Measurements from ENCODE around the gene INTS3.
A peak's percentile ranks its signal among the peaks of the same experiment; 100 is the strongest.

INTS3 gene

GRCh38 chr1:153678519-153679336, 49.1 kb upstream of the INTS3 start, which contains the start of gene NPR1:
TSS of gene NPR1 (plus strand) at chr1:153678688. CDS start at chr1:153679109, 421 bp downstream.
- peak within 1 kb of the TSS; percentile 42 for H3K4me3 ChIP-seq (ENCODE audit: low read depth, low read length)
- CTCF ChIA-PET = interaction anchor here (0.6 to 6.0 kb wide), 20 partner anchors 19 to 307 kb away, joined by 3 to 55 read pairs (median 4); partner anchors contain the start of genes CREB3L4, INTS3 and RAB13
- POLR2A ChIA-PET = interaction anchor here (1.3 kb wide), 2 partner anchors 49 to 311 kb away, joined by 5 read pairs; partner anchors contain the start of genes INTS3 and RPS27
- no peaks in the 10 kb centered on the region for H3K36me3 ChIP-seq (ENCODE audit: control insufficient read depth in 2 of 2, insufficient read depth in 1 of 2, low read length in 2 of 2)
- H3K27ac ChIP-seq (ENCODE audit: extremely low read depth, low read depth, low read length) = no peak within 1 kb of the TSS; the same call in 1 of the 2 replicates
- H3K9me3 ChIP-seq (ENCODE audit: control insufficient read depth, insufficient read depth, low read depth, low read length) = no peaks in the 10 kb centered on the region
- H3K4me1 ChIP-seq (ENCODE audit: control insufficient read depth, insufficient read depth, low read length) = no peaks in the 10 kb centered on the region; the same call in 1 of the 2 replicates
- no peak for TF ChIP-seq ZNF37A (tag by site-specific recombination; IDR thresholded peaks at IDR 0.05)
- TF ChIP-seq ZNF791 (tag by site-specific recombination; IDR thresholded peaks at IDR 0.05) = no peak
- TF ChIP-seq FEZF1 (tag by site-specific recombination; IDR thresholded peaks at IDR 0.05) = no peak
- TF ChIP-seq ZNF175 (tag by site-specific recombination; IDR thresholded peaks at IDR 0.05) = no peak
- peak; percentile 94 for TF ChIP-seq GLIS2 (tag by site-specific recombination; IDR thresholded peaks at IDR 0.05)
- peak; percentile 78 for TF ChIP-seq ZBTB48 (tag by site-specific recombination; IDR thresholded peaks at IDR 0.05)
- no peak for TF ChIP-seq ZNF146 (tag by site-specific recombination; IDR thresholded peaks at IDR 0.05)
- no peak for TF ChIP-seq ZNF48 (tag by site-specific recombination; IDR thresholded peaks at IDR 0.05)
- no peak for TF ChIP-seq ZBTB49 (tag by site-specific recombination; IDR thresholded peaks at IDR 0.05; ENCODE audit: low read depth)
- TF ChIP-seq ZNF654 (tag by site-specific recombination; IDR thresholded peaks at IDR 0.05; ENCODE audit: low read depth) = no peak
- TF ChIP-seq CTCF (tag by site-specific recombination; IDR thresholded peaks at IDR 0.05) = peak; percentile 85
- no peak for TF ChIP-seq ZNF830 (tag by site-specific recombination; IDR thresholded peaks at IDR 0.05; ENCODE audit: low read depth)
- no peak; the same call in none of the 2 replicates for TF ChIP-seq SP3 (tag by site-specific recombination; IDR thresholded peaks at IDR 0.05)
- peak; percentile 71; the same call in 1 of the 2 replicates for TF ChIP-seq ZSCAN23 (tag by site-specific recombination; IDR thresholded peaks at IDR 0.05)
- TF ChIP-seq ZNF266 (tag by site-specific recombination; IDR thresholded peaks at IDR 0.05; ENCODE audit: low read depth) = no peak
- no peak for TF ChIP-seq ZNF776 (tag by site-specific recombination; IDR thresholded peaks at IDR 0.05; ENCODE audit: borderline replicate concordance)
- TF ChIP-seq ZBTB11 (tag by site-specific recombination; conservative IDR thresholded peaks at IDR 0.05; ENCODE audit: low read depth) = peak; percentile 75
- TF ChIP-seq YY2 (tag by site-specific recombination; IDR thresholded peaks at IDR 0.05) = no peak
- TF ChIP-seq ZNF350 (tag by site-specific recombination; IDR thresholded peaks at IDR 0.05) = no peak
- no peak for TF ChIP-seq SETDB1 (IDR thresholded peaks at IDR 0.05; ENCODE audit: insufficient read length, low read length)
- TF ChIP-seq MEIS1 (CRISPR knock-in tag; IDR thresholded peaks at IDR 0.05; ENCODE audit: borderline replicate concordance) = no peak
- 0 out of 2 replicates have a peak, but pooled peaks have one; percentile 9 for TF ChIP-seq ZNF692 (tag by site-specific recombination; IDR thresholded peaks at IDR 0.05)
- no peak for TF ChIP-seq ZNF138 (tag by site-specific recombination; IDR thresholded peaks at IDR 0.05; ENCODE audit: borderline replicate concordance)
- TF ChIP-seq KLF16 (tag by site-specific recombination; IDR thresholded peaks at IDR 0.05) = peak; percentile 88
- peak; percentile 44; the same call in 1 of the 2 replicates for TF ChIP-seq ZXDB (tag by site-specific recombination; IDR thresholded peaks at IDR 0.05)
- TF ChIP-seq ZNF544 (tag by site-specific recombination; IDR thresholded peaks at IDR 0.05) = no peak
- peak; percentile 63; the same call in 1 of the 2 replicates for TF ChIP-seq ZNF76 (tag by site-specific recombination; IDR thresholded peaks at IDR 0.05; ENCODE audit: borderline replicate concordance, low read depth)
